Body of pancreas (tissue), 4 donors: ENCODE measurements around the gene LSAMP. TPM values are rescaled to one million over a fixed set of nuclear protein-coding genes. Genes with fewer than 3 reads are reported as not detected.

ENCODE experiments used
- ATAC-seq: fragments of 150-250 bp; one replicate; pipeline ENCODE4 v1.9.1; 2016
- DNase-seq, 4 donors: peaks; one replicate each; pipeline ENCODE4 v3.0.0-alpha.2; 2019
- H3K27ac ChIP-seq, 4 donors: fragments of 200-600 bp; sonication (generic); 1 replicate in 3 of 4; 2 replicates in 1 of 4; pipeline versions ENCODE4 v1.5.1 to v1.6.1; 2016 to 2019; ENCODE audit warnings: mild to moderate bottlenecking in 1 of 4, mixed read lengths in 1 of 4, moderate library complexity in 1 of 4
- H3K27me3 ChIP-seq, 2 donors: fragments of 200-600 bp; sonication (generic); one replicate each; pipeline ENCODE4 v1.6.0; 2016; ENCODE audit warnings: mild to moderate bottlenecking in 1 of 2
- H3K36me3 ChIP-seq, 2 donors: fragments of 200-600 bp; sonication (generic); replicated peaks in 1 of 2; 2 replicates each; pipeline ENCODE4 v1.5.1; 2016; ENCODE audit warnings: low read depth in 2 of 2; ENCODE audit not compliant: insufficient read depth in 1 of 2
- H3K4me1 ChIP-seq: fragments of 200-600 bp; sonication (generic); one replicate; pipeline ENCODE4 v1.6.0; 2016
- H3K4me3 ChIP-seq, 2 donors: fragments of 200-600 bp; sonication (generic); 1 replicate in 1 of 2; 2 replicates in 1 of 2; pipeline ENCODE4 v1.5.1; 2016 to 2019
- H3K9me3 ChIP-seq, 3 donors: fragments of 200-600 bp; sonication (generic); 1 replicate in 2 of 3; 2 replicates in 1 of 3; pipeline ENCODE4 v1.5.1; 2016
- CTCF ChIP-seq, 7 experiments: fragments of 450-650 bp in 4 of 7; fragments of 200-600 bp in 3 of 7; sonication (generic) in 3 of 7; IDR thresholded peaks; one replicate each; pipeline ENCODE4 v1.5.1; 2016 to 2019; ENCODE audit warnings: antibody characterized with exemption in 7 of 7
- POLR2A ChIP-seq, 3 donors: fragments of 450-650 bp; IDR thresholded peaks; one replicate each; pipeline ENCODE4 v1.6.1; 2016; ENCODE audit warnings: antibody characterized with exemption in 3 of 3, mild to moderate bottlenecking in 2 of 3
- WGBS, 2 donors: methylation state at CpG; one replicate each; pipeline ENCODE4 v1.1.5; 2017; 5-methylcytosine and 5-hydroxymethylcytosine counted together
- intact Hi-C: fragments of 100-400 bp; cut with DNase I; formaldehyde crosslinking; loops from one replicate; pipeline ENCODE4 v1.15.1; 2023
- total RNA-seq, 2 donors: library from RNA; depleted of rRNA; stranded (reverse); fragments of >200 nt; gene quantifications; one replicate each; pipeline ENCODE4 v1.1.0, GENCODE V29; 2016

LSAMP gene
- total RNA-seq, 2 donors from 2014 or later = 1.6 to 2.1 TPM

GRCh38 chr3:116408473-116408872 is 36.8 kb downstream of the LSAMP start:
- DNase-seq (no peak), ATAC-seq (no peak)
- no peaks in the 10 kb centered on the region for H3K36me3 ChIP-seq
- intact Hi-C loops = no loop called here
- no peak overlapping the region for H3K27ac ChIP-seq
- 10 to 21% methylated on average over 2 of the region's 2 CpGs for WGBS, 2 donors
- no peaks in the 10 kb centered on the region for H3K4me1 ChIP-seq
- no peaks in the 10 kb centered on the region for H3K27me3 ChIP-seq
- no peak for TF ChIP-seq CTCF (IDR thresholded peaks at IDR 0.05)
- no peak for TF ChIP-seq POLR2A (IDR thresholded peaks at IDR 0.05)
- no peaks in the 10 kb centered on the region for H3K9me3 ChIP-seq
- no peak overlapping the region for H3K4me3 ChIP-seq

GRCh38 chr3:116405231-116405630 is 40.1 kb downstream of the LSAMP start:
- TF ChIP-seq CTCF (IDR thresholded peaks at IDR 0.05) (no peak), POLR2A (IDR thresholded peaks at IDR 0.05) (no peak)
- Histone ChIP-seq H3K4me1 (no peaks in the 10 kb centered on the region), H3K27ac (no peak overlapping the region), H3K9me3 (no peaks in the 10 kb centered on the region), H3K4me3 (no peak overlapping the region), H3K27me3 (no peaks in the 10 kb centered on the region), H3K36me3 (no peaks in the 10 kb centered on the region)
- DNase-seq (no peak), ATAC-seq (no peak)
- 63 to 77% methylated on average over 2 of the region's 2 CpGs for whole genome bisulfite sequencing, 2 donors
- intact Hi-C loops = no loop called here

GRCh38 chr3:116399701-116400226 is 45.5 kb downstream of the LSAMP start:
- H3K4me3 ChIP-seq = no peak overlapping the region
- H3K27me3 ChIP-seq = no peaks in the 10 kb centered on the region
- H3K4me1 ChIP-seq = no peaks in the 10 kb centered on the region
- H3K36me3 ChIP-seq = no peaks in the 10 kb centered on the region
- DNase-seq = no peak
- H3K9me3 ChIP-seq = no peaks in the 10 kb centered on the region
- intact Hi-C loops = no loop called here
- ATAC-seq = no peak
- no peak overlapping the region for H3K27ac ChIP-seq
- TF ChIP-seq POLR2A (IDR thresholded peaks at IDR 0.05) (no peak), CTCF (IDR thresholded peaks at IDR 0.05) (no peak)
- 39 to 52% methylated on average over 2 of the region's 2 CpGs for WGBS, 2 donors

- intact Hi-C loops = no loop called here
- TF ChIP-seq CTCF (IDR thresholded peaks at IDR 0.05) (no peak), POLR2A (IDR thresholded peaks at IDR 0.05) (no peak)
- Histone ChIP-seq H3K36me3 (no peaks in the 10 kb centered on the region), H3K27ac (no peak overlapping the region), H3K4me1 (no peaks in the 10 kb centered on the region), H3K9me3 (no peaks in the 10 kb centered on the region), H3K4me3 (no peak overlapping the region), H3K27me3 (no peaks in the 10 kb centered on the region)
- WGBS, 2 donors = 42 to 46% methylated on average over 4 of the region's 4 CpGs
- no peak for DNase-seq
- no peak for ATAC-seq
Measured at GRCh38 chr3:116394365-116394764, 50.9 kb downstream of the LSAMP start.

GRCh38 chr3:116393199-116393598 is 52.1 kb downstream of the LSAMP start:
- no peaks in the 10 kb centered on the region for H3K36me3 ChIP-seq
- intact Hi-C loops = no loop called here
- no peak overlapping the region for H3K4me3 ChIP-seq
- DNase-seq (no peak), ATAC-seq (no peak)
- H3K27me3 ChIP-seq = no peaks in the 10 kb centered on the region
- WGBS, 2 donors = 69 to 75% methylated on average over 1 to 3 of the region's 3 CpGs
- TF ChIP-seq POLR2A (IDR thresholded peaks at IDR 0.05) (no peak), CTCF (IDR thresholded peaks at IDR 0.05) (no peak)
- no peaks in the 10 kb centered on the region for H3K4me1 ChIP-seq
- no peak overlapping the region for H3K27ac ChIP-seq
- no peaks in the 10 kb centered on the region for H3K9me3 ChIP-seq
